ENCODE data around the gene LSMEM2.
"Not testable (repeated sequence)": the region's sequence is repeated elsewhere in the genome, so short reads cannot be mapped to it uniquely, and the experiment has no call there.

LSMEM2 gene

DNA sequence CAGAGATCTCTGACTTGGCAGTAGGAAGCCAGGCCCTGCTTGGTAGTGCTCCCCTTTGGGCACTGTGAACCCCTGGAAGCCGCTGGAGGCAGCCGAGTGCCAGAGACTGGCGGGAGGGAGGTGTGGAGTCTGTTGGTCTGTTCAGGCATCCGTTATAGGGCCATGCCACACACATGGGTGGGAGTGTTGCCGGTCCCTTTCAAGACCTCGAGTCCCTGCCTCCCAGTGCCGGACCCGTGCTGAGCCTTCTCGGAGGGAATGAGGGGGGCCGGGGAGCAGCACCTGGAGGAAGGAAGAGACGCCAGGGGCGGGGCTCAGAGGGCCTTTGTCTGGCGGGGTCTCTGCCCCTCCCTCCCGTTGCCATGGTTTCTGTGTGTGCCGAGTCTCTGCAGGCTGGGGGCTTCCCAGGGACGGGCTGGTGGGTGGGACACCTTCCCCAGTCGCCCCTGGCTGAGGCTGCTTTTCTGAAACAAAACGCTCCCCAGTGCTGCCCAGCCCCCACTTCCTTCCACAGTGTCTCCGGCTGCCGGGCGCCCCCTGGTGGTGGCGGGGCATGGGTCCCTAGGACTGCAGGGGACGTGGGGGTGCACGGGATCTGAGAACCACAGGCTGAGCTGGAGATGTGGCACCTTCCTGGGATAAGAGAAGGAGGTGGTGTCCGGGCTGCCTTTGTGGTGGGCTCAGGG, 32.9 kb upstream of the LSMEM2 start:
- peak; percentile 93 to 97 (median 96) for DNase-seq

- peak; percentile 80 to 91 (median 86) for DNase-seq
Measured at GRCh38 chr3:50246517-50246954, 32.4 kb upstream of the LSMEM2 start.

DNA sequence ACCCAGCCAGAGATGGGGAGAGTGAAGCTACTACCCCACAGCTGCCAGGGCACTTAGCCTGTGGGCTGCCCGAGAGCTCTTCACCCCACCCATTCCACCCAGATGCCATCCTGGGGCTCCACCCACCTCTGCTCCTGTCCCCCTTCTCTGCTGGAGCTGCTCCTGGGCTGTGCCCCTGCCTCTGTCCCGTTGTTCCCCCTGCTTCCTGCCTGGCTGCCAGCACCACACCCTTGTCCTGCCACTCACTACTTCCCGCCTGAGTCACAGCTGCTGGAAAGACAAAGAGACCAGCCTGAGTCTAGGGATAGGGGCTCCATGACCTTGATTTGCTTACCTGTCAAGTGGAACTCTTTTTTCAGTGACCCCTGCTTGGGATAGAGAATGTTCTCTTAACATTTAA, 30.5 kb upstream of the LSMEM2 start:
- no peak for DNase-seq

GRCh38 chr3:50249457-50249856, 29.4 kb upstream of the LSMEM2 start:
- DNase-seq, result no peak

GRCh38 chr3:50250514-50250913, 28.4 kb upstream of the LSMEM2 start:
- no peak for DNase-seq

- DNase-seq, result peak in 3 of 4 experiments; percentile 56 to 66 (median 58)
Measured at GRCh38 chr3:50251220-50251619, 27.7 kb upstream of the LSMEM2 start.

- peak; percentile 91 to 95 (median 93) for DNase-seq
Measured at GRCh38 chr3:50254577-50255250, 24.2 kb upstream of the LSMEM2 start.

- DNase-seq, result no peak
Measured at GRCh38 chr3:50255251-50255615, 23.7 kb upstream of the LSMEM2 start.

- peak; percentile 33 to 66 (median 48) for DNase-seq
Measured at GRCh38 chr3:50256978-50257890, 21.7 kb upstream of the LSMEM2 start.

GRCh38 chr3:50258029-50258680, 20.7 kb upstream of the LSMEM2 start:
- no peak for DNase-seq

DNA sequence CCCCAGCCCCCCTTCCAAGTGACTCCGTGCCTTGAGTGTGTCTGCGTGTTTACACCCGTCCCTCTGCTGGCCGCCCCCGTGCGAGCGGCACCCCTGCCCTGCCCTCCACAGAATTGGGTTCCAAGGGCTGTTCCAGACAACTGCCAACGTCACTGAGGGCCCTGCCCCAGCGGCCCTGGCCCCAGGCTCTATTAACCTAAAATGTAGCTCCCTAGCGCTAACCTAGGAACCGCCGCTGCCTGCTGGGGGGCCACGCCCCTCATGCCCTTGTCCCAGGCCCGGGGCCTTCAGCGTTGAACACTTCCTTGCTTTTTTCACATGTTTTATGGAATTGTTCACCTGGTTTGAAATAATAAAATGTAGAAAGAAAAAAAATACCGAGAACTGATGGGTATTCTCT, 19.9 kb upstream of the LSMEM2 start:
- DNase-seq, result no peak

- DNase-seq, result no peak
Measured at GRCh38 chr3:50259432-50260026, 19.4 kb upstream of the LSMEM2 start.

DNA sequence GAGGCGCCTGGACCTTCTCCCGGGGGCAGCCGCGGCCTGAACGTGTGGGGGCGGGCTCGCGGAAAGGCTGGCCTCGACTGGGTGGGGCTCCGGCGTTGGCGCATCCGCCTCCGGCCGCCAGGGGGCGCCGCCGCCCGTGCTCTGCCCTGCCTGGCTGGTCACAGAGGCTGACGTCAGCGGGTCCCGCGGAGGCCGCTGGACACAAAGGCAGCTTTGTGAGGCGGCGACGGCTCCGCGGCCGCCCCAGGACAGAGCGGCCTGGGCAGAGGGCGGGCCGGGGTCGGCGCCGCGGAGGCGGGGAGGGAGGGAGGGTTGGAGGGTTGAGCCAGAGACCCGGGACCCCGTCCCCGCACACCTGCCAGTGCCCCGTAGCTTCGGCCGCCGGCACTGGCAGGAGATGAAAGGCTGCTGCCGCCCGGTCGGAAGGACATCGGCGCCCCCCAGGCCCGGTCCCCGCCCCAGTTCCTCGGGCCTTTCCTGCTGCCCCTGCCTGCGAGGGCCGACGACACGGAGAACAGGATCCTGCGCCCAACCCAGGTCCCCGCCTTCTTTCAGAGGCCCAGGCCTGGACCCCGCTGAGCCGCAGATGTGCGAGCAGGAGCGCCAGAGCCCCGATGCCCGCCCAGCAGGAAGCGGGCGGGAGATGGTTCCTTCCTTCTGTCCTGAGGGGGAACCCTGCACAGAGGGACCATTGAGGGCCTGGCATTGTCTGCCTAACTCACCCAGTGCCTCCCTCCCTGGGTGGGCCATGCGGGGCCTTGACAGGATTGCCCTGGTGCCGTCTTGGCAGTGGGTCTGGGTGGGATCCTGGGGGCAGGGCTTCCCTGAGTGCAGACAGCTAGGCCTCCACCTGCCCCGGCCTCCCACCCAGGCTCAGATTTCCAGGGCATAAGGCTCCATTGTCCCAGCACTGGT, 18.6 kb upstream of the LSMEM2 start:
- DNase-seq, result peak; percentile 93 to 96 (median 94)

- no peak for DNase-seq
Measured at GRCh38 chr3:50260942-50261441, 17.9 kb upstream of the LSMEM2 start.

DNA sequence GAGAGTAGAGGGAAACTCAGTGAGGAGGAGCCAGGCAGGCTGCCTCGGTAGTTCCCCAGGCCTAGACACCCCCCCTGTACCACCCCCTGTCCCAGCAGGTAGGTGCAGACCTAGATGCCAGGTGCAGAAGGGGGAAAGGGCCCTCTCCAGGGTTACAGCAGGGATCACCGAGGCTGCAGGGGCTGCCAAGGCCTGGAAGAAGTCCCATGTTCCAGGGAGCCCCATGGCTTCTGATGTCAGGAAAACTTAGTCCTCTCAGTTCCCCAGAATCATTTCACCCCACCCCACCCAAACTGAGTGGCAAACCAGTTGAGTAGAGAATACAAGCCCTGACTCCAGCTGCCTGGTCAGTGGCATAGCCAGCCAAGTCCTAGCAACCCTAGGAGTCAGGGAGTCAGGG, 17.4 kb upstream of the LSMEM2 start:
- no peak for DNase-seq

- DNase-seq, result not testable (repeated sequence)
Measured at GRCh38 chr3:50262200-50262599, 16.7 kb upstream of the LSMEM2 start.

DNA sequence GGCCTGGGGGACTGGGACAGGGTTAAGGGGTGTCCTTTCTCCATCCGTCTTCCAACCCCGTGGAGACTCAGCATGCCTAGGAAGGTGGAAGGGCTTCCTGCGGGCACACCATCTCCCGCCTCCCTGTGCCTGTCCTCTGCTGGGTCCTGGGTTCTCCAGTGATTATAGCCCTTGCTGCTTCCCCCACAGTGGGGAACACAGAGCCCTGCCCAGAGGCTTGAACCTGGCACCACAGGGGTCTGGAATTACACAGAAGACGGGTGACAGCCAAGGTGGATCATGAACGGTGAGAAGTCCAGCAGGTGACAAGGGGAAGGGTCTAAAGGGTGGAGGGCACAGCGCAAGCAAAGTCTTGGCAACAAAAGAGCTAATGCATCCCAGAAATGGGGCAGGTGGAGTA, 16.1 kb upstream of the LSMEM2 start:
- DNase-seq, result no peak

GRCh38 chr3:50263478-50264382, 15.2 kb upstream of the LSMEM2 start:
- DNase-seq, result no peak

DNA sequence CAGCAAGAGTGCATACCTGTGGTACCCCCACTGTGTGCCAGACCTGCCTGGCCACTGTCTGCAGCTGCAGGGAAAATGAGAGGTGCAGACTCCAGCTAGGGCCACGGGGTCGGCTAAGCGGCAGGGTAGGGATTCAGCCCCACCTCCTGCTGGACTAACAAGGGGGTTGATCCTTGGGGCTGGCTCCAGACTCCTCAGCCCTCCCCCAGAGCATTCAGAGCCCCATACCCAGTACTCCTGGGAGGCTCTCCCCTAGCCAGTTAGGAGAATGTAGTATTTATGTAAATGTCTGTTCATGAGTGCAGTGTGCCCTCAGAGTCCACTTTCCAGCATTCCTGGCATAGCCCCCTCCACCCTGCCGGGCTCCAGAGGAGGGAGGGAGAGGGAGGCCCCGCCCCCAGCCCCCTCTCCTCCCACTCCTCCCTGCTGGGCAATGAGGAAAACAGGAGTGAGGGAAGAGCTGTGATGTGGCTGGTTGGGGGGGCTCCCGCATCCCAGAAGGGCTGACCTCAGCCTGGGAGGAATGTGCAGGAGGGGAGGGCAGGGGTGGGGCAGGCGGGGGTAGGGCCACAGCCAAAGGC, 14.4 kb upstream of the LSMEM2 start:
- DNase-seq, result no peak
